ENCODE measurements around the gene LILRA6.
"Not testable (repeated sequence)": the region's sequence is repeated elsewhere in the genome, so short reads cannot be mapped to it uniquely, and the experiment has no call there.

Gene LILRA6

GRCh38 chr19:54206831-54207177, 35.8 kb downstream of the LILRA6 start:
- no peak for DNase-seq

GRCh38 chr19:54206030-54206830, 36.4 kb downstream of the LILRA6 start:
- DNase-seq = no peak

- DNase-seq = no peak
Observed at GRCh38 chr19:54204767-54205468, 37.7 kb downstream of the LILRA6 start.

- DNase-seq = no peak
Observed at GRCh38 chr19:54203151-54203611, 39.4 kb downstream of the LILRA6 start.

- DNase-seq = no peak
Observed at GRCh38 chr19:54201980-54202379, 40.6 kb downstream of the LILRA6 start.

GRCh38 chr19:54201172-54201701, 41.4 kb downstream of the LILRA6 start:
- DNase-seq = no peak

GRCh38 chr19:54199401-54199800, 43.2 kb downstream of the LILRA6 start:
- no peak for DNase-seq

- DNase-seq = no peak
Observed at GRCh38 chr19:54197121-54197520, 45.5 kb downstream of the LILRA6 start.

GRCh38 chr19:54196536-54196935, 46.1 kb downstream of the LILRA6 start:
- no peak for DNase-seq

GRCh38 chr19:54194463-54194862, 48.1 kb downstream of the LILRA6 start:
- not testable (repeated sequence) for DNase-seq

GRCh38 chr19:54193011-54193410, 49.6 kb downstream of the LILRA6 start:
- DNase-seq = no peak

GRCh38 chr19:54191811-54192453, 50.7 kb downstream of the LILRA6 start:
- DNase-seq = no peak

- DNase-seq = peak; percentile 86
Observed at GRCh38 chr19:54191011-54191810, 51.4 kb downstream of the LILRA6 start, which contains the start of gene TSEN34. TSEN34 (plus strand) TSS chr19:54191308; CDS start chr19:54191365, 57 bp downstream.

- DNase-seq = peak; percentile 100
Observed at GRCh38 chr19:54190503-54191010, 52.0 kb downstream of the LILRA6 start.

GRCh38 chr19:54189735-54190502, 52.7 kb downstream of the LILRA6 start:
- peak; percentile 100 for DNase-seq

GRCh38 chr19:54189145-54189734, 53.4 kb downstream of the LILRA6 start, which contains the start of gene MBOAT7:
MBOAT7 (minus strand) TSS chr19:54189580; CDS start chr19:54188508, 1,072 bp downstream.
- DNase-seq = no peak

- DNase-seq = peak; percentile 69
Observed at GRCh38 chr19:54188215-54188871, 54.2 kb downstream of the LILRA6 start.

- DNase-seq = no peak
Observed at GRCh38 chr19:54186934-54187381, 55.6 kb downstream of the LILRA6 start.

All from stimulated activated CD4-positive, alpha-beta T cell treated with anti-CD3 and anti-CD28 coated beads, Interleukin-4, amount 100 ng/mL, for 24 hours (primary cell).